Measurements from ENCODE around the gene TTBK1.

TTBK1 gene

GRCh38 chr6:43306086-43306485 is 62.8 kb downstream of the TTBK1 start:
- peaks cover 3% of the 10 kb centered on the region for H3K4me1 ChIP-seq (ENCODE audit: control insufficient read depth, insufficient read depth, low read length)
- no peak overlapping the region for H3K9ac ChIP-seq (ENCODE audit: low read depth, low read length)
- H3K4me3 ChIP-seq (ENCODE audit: low read depth, low read length) = no peak overlapping the region
- H3K27me3 ChIP-seq (ENCODE audit: control insufficient read depth, insufficient read depth, low read length) = peaks cover 6% of the 10 kb centered on the region
- H3K9me3 ChIP-seq (ENCODE audit: control insufficient read depth, insufficient read depth, low read length) = no peaks in the 10 kb centered on the region
- no peaks in the 10 kb centered on the region for H3K36me3 ChIP-seq (ENCODE audit: control insufficient read depth, insufficient read depth, low read length)

GRCh38 chr6:43307451-43308100 is 64.3 kb downstream of the TTBK1 start:
- H3K9ac ChIP-seq (ENCODE audit: low read depth, low read length) = no peak overlapping the region
- H3K27me3 ChIP-seq (ENCODE audit: control insufficient read depth, insufficient read depth, low read length) = peaks cover 6% of the 10 kb centered on the region
- H3K4me3 ChIP-seq (ENCODE audit: low read depth, low read length) = peak overlapping the region; percentile 79
- H3K36me3 ChIP-seq (ENCODE audit: control insufficient read depth, insufficient read depth, low read length) = no peaks in the 10 kb centered on the region
- H3K9me3 ChIP-seq (ENCODE audit: control insufficient read depth, insufficient read depth, low read length) = no peaks in the 10 kb centered on the region
- H3K4me1 ChIP-seq (ENCODE audit: control insufficient read depth, insufficient read depth, low read length) = peaks cover 3% of the 10 kb centered on the region

GRCh38 chr6:43308101-43308989 is 65.1 kb downstream of the TTBK1 start, which contains the start of gene CRIP3:
Gene CRIP3, minus strand, starts transcription at chr6:43308826. Its CDS starts 34 bp downstream, at chr6:43308792.
- H3K36me3 ChIP-seq (ENCODE audit: control insufficient read depth, insufficient read depth, low read length) = no peaks in the 10 kb centered on the region
- H3K4me3 ChIP-seq (ENCODE audit: low read depth, low read length) = peak within 1 kb of the TSS; percentile 79
- H3K4me1 ChIP-seq (ENCODE audit: control insufficient read depth, insufficient read depth, low read length) = peaks cover 3% of the 10 kb centered on the region
- peak within 1 kb of the TSS; percentile 60 for H3K9ac ChIP-seq (ENCODE audit: low read depth, low read length)
- peaks cover 6% of the 10 kb centered on the region for H3K27me3 ChIP-seq (ENCODE audit: control insufficient read depth, insufficient read depth, low read length)
- H3K9me3 ChIP-seq (ENCODE audit: control insufficient read depth, insufficient read depth, low read length) = no peaks in the 10 kb centered on the region

GRCh38 chr6:43308990-43309477 is 65.8 kb downstream of the TTBK1 start:
- H3K4me1 ChIP-seq (ENCODE audit: control insufficient read depth, insufficient read depth, low read length) = peaks cover 3% of the 10 kb centered on the region
- H3K36me3 ChIP-seq (ENCODE audit: control insufficient read depth, insufficient read depth, low read length) = no peaks in the 10 kb centered on the region
- peaks cover 6% of the 10 kb centered on the region for H3K27me3 ChIP-seq (ENCODE audit: control insufficient read depth, insufficient read depth, low read length)
- no peaks in the 10 kb centered on the region for H3K9me3 ChIP-seq (ENCODE audit: control insufficient read depth, insufficient read depth, low read length)
- H3K9ac ChIP-seq (ENCODE audit: low read depth, low read length) = no peak overlapping the region
- peak overlapping the region; percentile 79 for H3K4me3 ChIP-seq (ENCODE audit: low read depth, low read length)

GRCh38 chr6:43310134-43310533 is 66.9 kb downstream of the TTBK1 start:
- peaks cover 3% of the 10 kb centered on the region for H3K4me1 ChIP-seq (ENCODE audit: control insufficient read depth, insufficient read depth, low read length)
- H3K4me3 ChIP-seq (ENCODE audit: low read depth, low read length) = no peak overlapping the region
- H3K27me3 ChIP-seq (ENCODE audit: control insufficient read depth, insufficient read depth, low read length) = peaks cover 6% of the 10 kb centered on the region
- no peaks in the 10 kb centered on the region for H3K36me3 ChIP-seq (ENCODE audit: control insufficient read depth, insufficient read depth, low read length)
- no peak overlapping the region for H3K9ac ChIP-seq (ENCODE audit: low read depth, low read length)
- H3K9me3 ChIP-seq (ENCODE audit: control insufficient read depth, insufficient read depth, low read length) = no peaks in the 10 kb centered on the region

GRCh38 chr6:43310624-43311023 is 67.3 kb downstream of the TTBK1 start:
- no peaks in the 10 kb centered on the region for H3K36me3 ChIP-seq (ENCODE audit: control insufficient read depth, insufficient read depth, low read length)
- no peak overlapping the region for H3K4me3 ChIP-seq (ENCODE audit: low read depth, low read length)
- H3K4me1 ChIP-seq (ENCODE audit: control insufficient read depth, insufficient read depth, low read length) = peaks cover 3% of the 10 kb centered on the region
- H3K9me3 ChIP-seq (ENCODE audit: control insufficient read depth, insufficient read depth, low read length) = no peaks in the 10 kb centered on the region
- H3K27me3 ChIP-seq (ENCODE audit: control insufficient read depth, insufficient read depth, low read length) = peaks cover 6% of the 10 kb centered on the region
- H3K9ac ChIP-seq (ENCODE audit: low read depth, low read length) = no peak overlapping the region

- H3K9me3 ChIP-seq (ENCODE audit: control insufficient read depth, insufficient read depth, low read length) = no peaks in the 10 kb centered on the region
- no peak overlapping the region for H3K4me3 ChIP-seq (ENCODE audit: low read depth, low read length)
- peaks cover 5% of the 10 kb centered on the region for H3K4me1 ChIP-seq (ENCODE audit: control insufficient read depth, insufficient read depth, low read length)
- peaks cover 6% of the 10 kb centered on the region for H3K27me3 ChIP-seq (ENCODE audit: control insufficient read depth, insufficient read depth, low read length)
- H3K9ac ChIP-seq (ENCODE audit: low read depth, low read length) = no peak overlapping the region
- H3K36me3 ChIP-seq (ENCODE audit: control insufficient read depth, insufficient read depth, low read length) = no peaks in the 10 kb centered on the region
Observed at GRCh38 chr6:43311666-43312065, 68.4 kb downstream of the TTBK1 start.

- Histone ChIP-seq H3K9me3 (ENCODE audit: control insufficient read depth, insufficient read depth, low read length) (no peaks in the 10 kb centered on the region), H3K9ac (ENCODE audit: low read depth, low read length) (no peak overlapping the region), H3K27me3 (ENCODE audit: control insufficient read depth, insufficient read depth, low read length) (peaks cover 4% of the 10 kb centered on the region), H3K4me1 (ENCODE audit: control insufficient read depth, insufficient read depth, low read length) (peaks cover 13% of the 10 kb centered on the region), H3K36me3 (ENCODE audit: control insufficient read depth, insufficient read depth, low read length) (no peaks in the 10 kb centered on the region), H3K4me3 (ENCODE audit: low read depth, low read length) (no peak overlapping the region)
Observed at GRCh38 chr6:43313813-43314212, 70.5 kb downstream of the TTBK1 start.

- Histone ChIP-seq H3K4me3 (ENCODE audit: low read depth, low read length) (no peak overlapping the region), H3K4me1 (ENCODE audit: control insufficient read depth, insufficient read depth, low read length) (peaks cover 13% of the 10 kb centered on the region), H3K36me3 (ENCODE audit: control insufficient read depth, insufficient read depth, low read length) (no peaks in the 10 kb centered on the region), H3K27me3 (ENCODE audit: control insufficient read depth, insufficient read depth, low read length) (no peaks in the 10 kb centered on the region), H3K9me3 (ENCODE audit: control insufficient read depth, insufficient read depth, low read length) (no peaks in the 10 kb centered on the region), H3K9ac (ENCODE audit: low read depth, low read length) (no peak overlapping the region)
Observed at GRCh38 chr6:43318011-43318410, 74.7 kb downstream of the TTBK1 start.

- no peak overlapping the region for H3K4me3 ChIP-seq (ENCODE audit: low read depth, low read length)
- H3K36me3 ChIP-seq (ENCODE audit: control insufficient read depth, insufficient read depth, low read length) = no peaks in the 10 kb centered on the region
- H3K9ac ChIP-seq (ENCODE audit: low read depth, low read length) = no peak overlapping the region
- no peaks in the 10 kb centered on the region for H3K27me3 ChIP-seq (ENCODE audit: control insufficient read depth, insufficient read depth, low read length)
- H3K4me1 ChIP-seq (ENCODE audit: control insufficient read depth, insufficient read depth, low read length) = no peaks in the 10 kb centered on the region
- no peaks in the 10 kb centered on the region for H3K9me3 ChIP-seq (ENCODE audit: control insufficient read depth, insufficient read depth, low read length)
Observed at GRCh38 chr6:43325876-43326275, 82.6 kb downstream of the TTBK1 start.

- Histone ChIP-seq H3K36me3 (ENCODE audit: control insufficient read depth, insufficient read depth, low read length) (no peaks in the 10 kb centered on the region), H3K4me3 (ENCODE audit: low read depth, low read length) (no peak overlapping the region), H3K27me3 (ENCODE audit: control insufficient read depth, insufficient read depth, low read length) (no peaks in the 10 kb centered on the region), H3K9me3 (ENCODE audit: control insufficient read depth, insufficient read depth, low read length) (no peaks in the 10 kb centered on the region), H3K9ac (ENCODE audit: low read depth, low read length) (no peak overlapping the region), H3K4me1 (ENCODE audit: control insufficient read depth, insufficient read depth, low read length) (no peaks in the 10 kb centered on the region)
Observed at GRCh38 chr6:43328528-43328927, 85.2 kb downstream of the TTBK1 start.

- Histone ChIP-seq H3K4me3 (ENCODE audit: low read depth, low read length) (no peak overlapping the region), H3K9ac (ENCODE audit: low read depth, low read length) (no peak overlapping the region), H3K9me3 (ENCODE audit: control insufficient read depth, insufficient read depth, low read length) (no peaks in the 10 kb centered on the region), H3K36me3 (ENCODE audit: control insufficient read depth, insufficient read depth, low read length) (no peaks in the 10 kb centered on the region), H3K4me1 (ENCODE audit: control insufficient read depth, insufficient read depth, low read length) (peaks cover 2% of the 10 kb centered on the region), H3K27me3 (ENCODE audit: control insufficient read depth, insufficient read depth, low read length) (no peaks in the 10 kb centered on the region)
Observed at GRCh38 chr6:43331470-43331869, 88.2 kb downstream of the TTBK1 start.

Measured in iPS-15b (cell line).